Stimulated activated CD8-positive, alpha-beta memory T cell treated with anti-CD3 and anti-CD28 coated beads, Interleukin-4, amount 100 ng/mL, for 4 hours (primary cell): ENCODE data around the gene THAP12.

Experiments used
- DNase-seq, 2 donors: peaks; one replicate each; pipeline ENCODE4 v3.0.0-alpha.2; 2020; ENCODE audit warnings: low read depth in 2 of 2, low spot score in 1 of 2

Gene THAP12

DNA sequence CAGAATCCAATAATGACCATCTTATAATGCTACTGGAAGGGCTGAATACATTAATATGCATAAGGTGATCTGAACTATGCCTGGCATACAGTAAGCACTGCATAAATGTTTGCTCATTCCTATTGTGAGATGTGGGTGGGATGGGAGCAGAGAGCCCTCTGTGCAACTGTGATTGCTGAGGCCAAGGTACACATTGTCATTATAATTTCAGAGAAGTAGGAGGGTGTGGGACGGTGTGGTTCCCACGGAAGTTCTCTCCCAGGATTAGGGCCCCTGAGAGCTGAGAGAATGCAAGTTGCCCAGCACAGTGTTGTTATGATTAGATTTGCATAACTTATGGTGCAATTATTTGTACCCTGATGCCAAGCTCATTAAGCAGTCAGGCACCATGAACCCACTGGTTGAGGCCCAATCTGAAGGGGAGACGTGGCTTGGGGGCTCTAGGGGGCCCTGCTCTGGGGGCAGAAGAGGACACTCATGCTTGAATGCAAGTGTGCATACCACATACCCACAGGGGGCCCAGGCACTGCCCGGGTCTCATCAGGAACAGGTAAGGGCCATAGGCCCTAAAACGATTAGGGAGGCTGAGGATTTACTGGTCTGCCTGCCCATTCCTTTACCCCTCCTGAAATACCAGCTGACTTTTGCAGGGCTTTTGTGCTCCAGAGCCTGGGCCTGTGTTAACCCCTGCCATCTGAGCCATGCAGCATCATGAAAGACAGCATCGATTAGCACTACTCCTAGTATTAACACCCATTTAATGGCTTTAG is 72.8 kb downstream of the THAP12 start:
- no peak for DNase-seq

DNA sequence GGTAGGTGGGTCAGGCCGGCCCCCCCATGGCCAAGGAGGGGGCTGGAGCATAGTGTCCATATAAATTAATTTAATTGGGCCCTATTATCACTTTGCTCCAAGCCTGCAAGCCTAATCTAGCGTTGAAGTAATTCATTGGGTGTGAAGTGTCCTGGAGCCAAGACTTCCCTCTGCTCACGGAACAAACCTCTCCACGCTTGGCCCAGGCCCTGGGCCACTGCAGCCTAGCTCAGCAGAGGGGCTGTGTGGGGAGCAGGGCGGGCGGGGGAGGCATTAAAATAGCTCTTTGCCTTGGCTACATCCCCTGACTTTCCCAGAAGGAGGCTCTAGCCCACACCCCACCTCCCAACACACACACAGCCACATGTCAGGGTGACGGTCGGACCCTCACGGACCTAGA is 73.5 kb downstream of the THAP12 start:
- DNase-seq: no peak

DNA sequence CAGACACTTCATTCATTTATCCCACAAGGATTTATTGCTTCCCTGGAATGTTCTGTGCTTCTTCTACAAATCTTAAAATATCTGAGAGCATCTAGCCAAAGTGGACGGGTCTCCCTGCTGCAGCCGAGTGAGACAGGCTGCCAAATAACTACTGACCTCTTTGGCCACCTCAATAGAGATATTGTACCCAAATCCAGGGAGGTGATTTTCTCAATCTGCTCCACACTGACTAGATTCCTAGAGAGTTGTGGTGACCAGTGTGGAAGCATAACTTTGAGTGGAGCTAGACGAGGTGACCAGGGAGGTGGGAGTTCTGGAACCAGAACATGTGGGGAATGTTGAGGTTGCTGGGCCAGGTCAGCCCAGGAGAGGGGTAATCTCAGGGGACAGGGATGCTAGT is 77.5 kb downstream of the THAP12 start:
- DNase-seq: no peak

- DNase-seq: no peak
Observed at GRCh38 chr11:76302996-76303395, 77.9 kb downstream of the THAP12 start.
